ENCODE results near the gene AXDND1.

The AXDND1 gene

GRCh38 chr1:179575497-179576314 lies 209.9 kb downstream of the AXDND1 start, which contains the start of gene NPHS2:
Gene NPHS2, minus strand, starts transcription at chr1:179575948. Its CDS starts 84 bp downstream, at chr1:179575864.
- DNase-seq (ENCODE audit: low spot score): no peak

- no peak for DNase-seq (ENCODE audit: low spot score)
Measured at GRCh38 chr1:179576509-179576908, 210.7 kb downstream of the AXDND1 start.

- DNase-seq (ENCODE audit: low spot score): no peak
Measured at GRCh38 chr1:179583771-179584320, 218.1 kb downstream of the AXDND1 start.

GRCh38 chr1:179586107-179586823 lies 220.5 kb downstream of the AXDND1 start:
- DNase-seq (ENCODE audit: low spot score): no peak

- DNase-seq (ENCODE audit: low spot score): no peak
Measured at GRCh38 chr1:179587336-179587735, 221.6 kb downstream of the AXDND1 start.

- no peak for DNase-seq (ENCODE audit: low spot score)
Measured at GRCh38 chr1:179588425-179589024, 222.8 kb downstream of the AXDND1 start.

GRCh38 chr1:179589509-179589908 lies 223.7 kb downstream of the AXDND1 start:
- no peak for DNase-seq (ENCODE audit: low spot score)

- no peak for DNase-seq (ENCODE audit: low spot score)
Measured at GRCh38 chr1:179590671-179591070, 224.9 kb downstream of the AXDND1 start.

GRCh38 chr1:179591253-179591591 lies 225.5 kb downstream of the AXDND1 start:
- DNase-seq (ENCODE audit: low spot score): no peak

- DNase-seq (ENCODE audit: low spot score): no peak
Measured at GRCh38 chr1:179591592-179592580, 226.1 kb downstream of the AXDND1 start, which contains the start of gene TDRD5. Gene TDRD5, plus strand, starts transcription at chr1:179591832. Its CDS starts 784 bp downstream, at chr1:179592616.

- no peak for DNase-seq (ENCODE audit: low spot score)
Measured at GRCh38 chr1:179598631-179599030, 232.9 kb downstream of the AXDND1 start.

- no peak for DNase-seq (ENCODE audit: low spot score)
Measured at GRCh38 chr1:179599623-179600249, 234.0 kb downstream of the AXDND1 start.

- no peak for DNase-seq (ENCODE audit: low spot score)
Measured at GRCh38 chr1:179601093-179601492, 235.3 kb downstream of the AXDND1 start.
